ENCODE results near the gene C6orf141. TPM values are rescaled to one million over a fixed set of nuclear protein-coding genes. Genes with fewer than 3 reads are reported as not detected.

Gene C6orf141
- total and polyA plus RNA-seq, 8 donors, result 0.81 to 29.8 (median 9.2) TPM; not detected in 1

- no peak overlapping the region for H3K27ac ChIP-seq
- intact Hi-C loops (cut with DNase I; ENCODE audit: low total_unique reads), result loop anchor here (10.0 kb wide), 2 partner anchors 80 to 320 kb away; no protein-coding TSS in a partner anchor
- no peak for TF ChIP-seq POLR2A (IDR thresholded peaks at IDR 0.05)
- TF ChIP-seq EP300 (IDR thresholded peaks at IDR 0.05), result no peak
- TF ChIP-seq CTCF (IDR thresholded peaks at IDR 0.05), result no peak
- TF ChIP-seq POLR2AphosphoS5 (IDR thresholded peaks at IDR 0.05), result no peak
- H3K4me3 ChIP-seq, result no peak overlapping the region
- H3K27me3 ChIP-seq, result no peaks in the 10 kb centered on the region
- no peak for DNase-seq
- H3K4me1 ChIP-seq, result peaks cover 4 to 16% (median 6%) of the 10 kb centered on the region in 4 donors
- H3K36me3 ChIP-seq, result no peaks in the 10 kb centered on the region
- 42 to 73% (median 59%) methylated on average over 7 of the region's 7 CpGs for WGBS, 5 donors
- H3K9me3 ChIP-seq, result no peaks in the 10 kb centered on the region
Measured at GRCh38 chr6:49524541-49524940, 25.9 kb upstream of the C6orf141 start.

GRCh38 chr6:49526598-49526997 is 23.9 kb upstream of the C6orf141 start:
- H3K9me3 ChIP-seq, result no peaks in the 10 kb centered on the region
- H3K4me3 ChIP-seq, result no peak overlapping the region
- 69 to 88% (median 85%) methylated on average over 12 of the region's 12 CpGs for WGBS, 5 donors
- no peaks in the 10 kb centered on the region for H3K36me3 ChIP-seq
- H3K27ac ChIP-seq, result no peak overlapping the region
- no peaks in the 10 kb centered on the region for H3K27me3 ChIP-seq
- H3K4me1 ChIP-seq, result peaks cover 4 to 16% (median 6%) of the 10 kb centered on the region in 4 donors
- TF ChIP-seq CTCF (IDR thresholded peaks at IDR 0.05) (no peak), POLR2AphosphoS5 (IDR thresholded peaks at IDR 0.05) (no peak), POLR2A (IDR thresholded peaks at IDR 0.05) (no peak), EP300 (IDR thresholded peaks at IDR 0.05) (no peak)
- DNase-seq, result no peak
- intact Hi-C loops (cut with DNase I; ENCODE audit: low total_unique reads), result loop anchor here (10.0 kb wide), 2 partner anchors 78 to 318 kb away; no protein-coding TSS in a partner anchor

GRCh38 chr6:49527320-49527719 is 23.1 kb upstream of the C6orf141 start:
- H3K27ac ChIP-seq, result no peak overlapping the region
- H3K36me3 ChIP-seq, result no peaks in the 10 kb centered on the region
- no peak for DNase-seq
- H3K4me1 ChIP-seq, result peaks cover 4 to 13% (median 6%) of the 10 kb centered on the region in 4 donors
- no peak overlapping the region for H3K4me3 ChIP-seq
- H3K9me3 ChIP-seq, result no peaks in the 10 kb centered on the region
- H3K27me3 ChIP-seq, result no peaks in the 10 kb centered on the region
- TF ChIP-seq POLR2A (IDR thresholded peaks at IDR 0.05) (no peak), CTCF (IDR thresholded peaks at IDR 0.05) (no peak), EP300 (IDR thresholded peaks at IDR 0.05) (no peak), POLR2AphosphoS5 (IDR thresholded peaks at IDR 0.05) (no peak)
- intact Hi-C loops (cut with DNase I; ENCODE audit: low total_unique reads), result loop anchor here (10.0 kb wide), 2 partner anchors 77 to 317 kb away; no protein-coding TSS in a partner anchor
- 37 to 77% (median 65%) methylated on average over 1 of the region's 1 CpG for WGBS, 5 donors

GRCh38 chr6:49528571-49528970 is 21.9 kb upstream of the C6orf141 start:
- Histone ChIP-seq H3K27ac (no peak overlapping the region), H3K9me3 (no peaks in the 10 kb centered on the region), H3K36me3 (no peaks in the 10 kb centered on the region), H3K4me1 (peaks cover 0 to 2% (median under 1%) of the 10 kb centered on the region in 4 donors), H3K4me3 (no peak overlapping the region), H3K27me3 (no peaks in the 10 kb centered on the region)
- TF ChIP-seq POLR2A (IDR thresholded peaks at IDR 0.05), result no peak
- no peak for TF ChIP-seq EP300 (IDR thresholded peaks at IDR 0.05)
- no peak for TF ChIP-seq CTCF (IDR thresholded peaks at IDR 0.05)
- no peak for TF ChIP-seq POLR2AphosphoS5 (IDR thresholded peaks at IDR 0.05)
- no peak for DNase-seq
- WGBS, 5 donors, result 53 to 69% (median 61%) methylated on average over 3 of the region's 3 CpGs
- intact Hi-C loops (cut with DNase I; ENCODE audit: low total_unique reads), result loop anchor here (10.0 kb wide), 2 partner anchors 76 to 316 kb away; no protein-coding TSS in a partner anchor
